D341Med (cell line): ENCODE measurements around the gene CASP8AP2.
"Not testable (repeated sequence)": the region's sequence is repeated elsewhere in the genome, so short reads cannot be mapped to it uniquely, and the experiment has no call there.

Source experiments
- DNase-seq: peaks from one replicate; pipeline ENCODE4 v3.0.0; 2012; ENCODE audit warnings: low spot score

CASP8AP2 gene

GRCh38 chr6:89829472-89830169 lies at the start of gene CASP8AP2:
Gene CASP8AP2, plus strand, starts transcription at chr6:89829880.
- DNase-seq: peak; percentile 93

- DNase-seq: no peak
Measured at GRCh38 chr6:89781070-89782034, 48.3 kb upstream of the CASP8AP2 start.

- no peak for DNase-seq
Measured at GRCh38 chr6:89782222-89782621, 47.5 kb upstream of the CASP8AP2 start.

GRCh38 chr6:89783293-89783692 lies 46.4 kb upstream of the CASP8AP2 start:
- not testable (repeated sequence) for DNase-seq

- DNase-seq: no peak
Measured at GRCh38 chr6:89784838-89785237, 44.8 kb upstream of the CASP8AP2 start.

GRCh38 chr6:89786970-89787369 lies 42.7 kb upstream of the CASP8AP2 start:
- DNase-seq: no peak

- DNase-seq: no peak
Measured at GRCh38 chr6:89787660-89788328, 41.9 kb upstream of the CASP8AP2 start.

- no peak for DNase-seq
Measured at GRCh38 chr6:89789980-89790379, 39.7 kb upstream of the CASP8AP2 start.

- DNase-seq: no peak
Measured at GRCh38 chr6:89790403-89790802, 39.3 kb upstream of the CASP8AP2 start.

- DNase-seq: peak; percentile 58
Measured at GRCh38 chr6:89792881-89793280, 36.8 kb upstream of the CASP8AP2 start.

GRCh38 chr6:89793586-89793985 lies 36.1 kb upstream of the CASP8AP2 start:
- DNase-seq: no peak

- no peak for DNase-seq
Measured at GRCh38 chr6:89794324-89794723, 35.4 kb upstream of the CASP8AP2 start.

- DNase-seq: no peak
Measured at GRCh38 chr6:89797317-89797716, 32.4 kb upstream of the CASP8AP2 start.

- DNase-seq: no peak
Measured at GRCh38 chr6:89799096-89799495, 30.6 kb upstream of the CASP8AP2 start.

- no peak for DNase-seq
Measured at GRCh38 chr6:89799756-89800155, 29.9 kb upstream of the CASP8AP2 start.

GRCh38 chr6:89803271-89803670 lies 26.4 kb upstream of the CASP8AP2 start:
- DNase-seq: no peak

GRCh38 chr6:89805814-89806371 lies 23.8 kb upstream of the CASP8AP2 start:
- no peak for DNase-seq

GRCh38 chr6:89807581-89807980 lies 22.1 kb upstream of the CASP8AP2 start:
- no peak for DNase-seq

GRCh38 chr6:89813422-89813821 lies 16.3 kb upstream of the CASP8AP2 start:
- DNase-seq: not testable (repeated sequence)

GRCh38 chr6:89817481-89817880 lies 12.2 kb upstream of the CASP8AP2 start:
- DNase-seq: no peak

- no peak for DNase-seq
Measured at GRCh38 chr6:89818977-89819335, 10.7 kb upstream of the CASP8AP2 start.
